ENCODE measurements around the gene VWA3A. TPM values are rescaled to one million over a fixed set of nuclear protein-coding genes. Genes with fewer than 3 reads are reported as not detected.

VWA3A gene
- total and polyA plus RNA-seq, 2 donors (not counting 3 experiments of a cell fraction or from before 2014, with no cell fraction given): 0.12 to 0.84 TPM

- H3K27ac ChIP-seq (ENCODE audit: insufficient read depth, low read depth, low read length): no peak overlapping the region
Observed at GRCh38 chr16:22091721-22092120, 620 bp upstream of the VWA3A start.

GRCh38 chr16:22093331-22093730 is 990 bp downstream of the VWA3A start:
- CTCF ChIA-PET: interaction anchor here (3.7 kb wide), 1 partner anchor 16 kb away, joined by 30 read pairs; no protein-coding TSS in a partner anchor
- intact Hi-C loops (cut with micrococcal nuclease): no loop called here
- POLR2A ChIA-PET: no interaction called here

More at GRCh38 chr16:22091721-22092120, 620 bp upstream of the VWA3A start:
- no peak overlapping the region for H3K4me2 ChIP-seq (ENCODE audit: insufficient read depth, low read length)
- TF ChIP-seq POLR2AphosphoS5 (IDR thresholded peaks at IDR 0.05; ENCODE audit: insufficient read depth, low read depth, low read length) (no peak), POLR2A (IDR thresholded peaks at IDR 0.05; ENCODE audit: low read depth, low read length) (no peak)
- dilution Hi-C loops (cut with MboI; ENCODE audit: extremely low pct_ligation_motif_present, low sequenced_read_pairs) (no loop called here), intact Hi-C loops (cut with micrococcal nuclease) (no loop called here)
- no peaks in the 10 kb centered on the region for H3K27me3 ChIP-seq (ENCODE audit: control insufficient read depth in 2 of 2, insufficient read depth in 2 of 2, low read length in 2 of 2)
- no peaks in the 10 kb centered on the region for H3K4me1 ChIP-seq (ENCODE audit: control insufficient read depth, extremely low read depth, insufficient read depth, low read length)
- H3K79me2 ChIP-seq (ENCODE audit: control insufficient read depth, insufficient read depth, low read length): no peaks in the 10 kb centered on the region
- H3K4me3 ChIP-seq (replicated peaks in 1 of 3; ENCODE audit: insufficient read depth in 1 of 3, low read depth in 1 of 3, low read length in 3 of 3): no peak overlapping the region
- H3K9me3 ChIP-seq (replicated peaks; ENCODE audit: control insufficient read depth, insufficient read depth, low read length): no peaks in the 10 kb centered on the region
- FAIRE-seq (no peak), DNase-seq (ENCODE audit: low read depth, low spot score) (no peak)
- no peaks in the 10 kb centered on the region for H3K9me1 ChIP-seq (replicated peaks; ENCODE audit: control insufficient read depth, extremely low read depth, insufficient read depth, low read length)
- H4K20me1 ChIP-seq (replicated peaks; ENCODE audit: control insufficient read depth, extremely low read depth, insufficient read depth, low read length): no peaks in the 10 kb centered on the region
- no peaks in the 10 kb centered on the region for H3K36me3 ChIP-seq (ENCODE audit: control insufficient read depth in 2 of 2, extremely low read depth in 1 of 2, insufficient read depth in 2 of 2, low read length in 2 of 2)
- H2AFZ ChIP-seq (ENCODE audit: low read depth, low read length): no peak overlapping the region
- ChIA-PET CTCF (interaction anchor here (1.2 to 3.7 kb wide), 4 partner anchors 9 to 101 kb away, joined by 4 to 30 read pairs (median 5); no protein-coding TSS in a partner anchor), POLR2A (no interaction called here)
- BruUV-seq (replicated peaks): no TSS peak
- H3K9ac ChIP-seq (replicated peaks; ENCODE audit: extremely low read depth, insufficient read depth, low read length): no peak overlapping the region

More at GRCh38 chr16:22093331-22093730, 990 bp downstream of the VWA3A start:
- no TSS peak for BruUV-seq (replicated peaks)
- no peaks in the 10 kb centered on the region for H3K9me3 ChIP-seq (replicated peaks; ENCODE audit: control insufficient read depth, insufficient read depth, low read length)
- DNase-seq (ENCODE audit: low read depth, low spot score) (no peak), FAIRE-seq (no peak)
- no peak overlapping the region for H3K9ac ChIP-seq (replicated peaks; ENCODE audit: extremely low read depth, insufficient read depth, low read length)
- H3K36me3 ChIP-seq (ENCODE audit: control insufficient read depth in 2 of 2, extremely low read depth in 1 of 2, insufficient read depth in 2 of 2, low read length in 2 of 2): no peaks in the 10 kb centered on the region
- H3K27me3 ChIP-seq (ENCODE audit: control insufficient read depth in 2 of 2, insufficient read depth in 2 of 2, low read length in 2 of 2): peaks cover 0 to 2% of the 10 kb centered on the region in 2 experiments
- no peaks in the 10 kb centered on the region for H3K9me1 ChIP-seq (replicated peaks; ENCODE audit: control insufficient read depth, extremely low read depth, insufficient read depth, low read length)
- dilution Hi-C loops (cut with MboI; ENCODE audit: extremely low pct_ligation_motif_present, low sequenced_read_pairs): no loop called here
- no peak overlapping the region for H2AFZ ChIP-seq (ENCODE audit: low read depth, low read length)
- no peak overlapping the region for H3K4me2 ChIP-seq (ENCODE audit: insufficient read depth, low read length)
- no peak overlapping the region for H3K27ac ChIP-seq (ENCODE audit: insufficient read depth, low read depth, low read length)
- H3K4me3 ChIP-seq (replicated peaks in 1 of 3; ENCODE audit: insufficient read depth in 1 of 3, low read depth in 1 of 3, low read length in 3 of 3): no peak overlapping the region
- TF ChIP-seq JUN (IDR thresholded peaks at IDR 0.05; ENCODE audit: borderline replicate concordance, insufficient read depth, insufficient read length, low read depth): no peak
- no peak for TF ChIP-seq EZH2 (IDR thresholded peaks at IDR 0.05; ENCODE audit: borderline replicate concordance, low read depth, low read length, severe bottlenecking)
- no peak for TF ChIP-seq FOS (IDR thresholded peaks at IDR 0.05; ENCODE audit: borderline replicate concordance, insufficient read depth, low read length)
- TF ChIP-seq MAX (IDR thresholded peaks at IDR 0.05; ENCODE audit: insufficient read depth, insufficient read length): no peak
- no peaks in the 10 kb centered on the region for H3K4me1 ChIP-seq (ENCODE audit: control insufficient read depth, extremely low read depth, insufficient read depth, low read length)
- no peaks in the 10 kb centered on the region for H3K79me2 ChIP-seq (ENCODE audit: control insufficient read depth, insufficient read depth, low read length)
- H4K20me1 ChIP-seq (replicated peaks; ENCODE audit: control insufficient read depth, extremely low read depth, insufficient read depth, low read length): no peaks in the 10 kb centered on the region

All from endothelial cell of umbilical vein (primary cell).